ENCODE data around the gene PRR23E. TPM values are rescaled to one million over a fixed set of nuclear protein-coding genes. Genes with fewer than 3 reads are reported as not detected.

The PRR23E gene
- total RNA-seq, 2 donors from 2014 or later, result not detected

GRCh38 chr3:127184870-127185216 lies 8.1 kb upstream of the PRR23E start:
- no peaks in the 10 kb centered on the region for H3K36me3 ChIP-seq (replicated peaks in 1 of 2; ENCODE audit: insufficient read depth in 1 of 2, low read depth in 2 of 2)
- H3K27ac ChIP-seq, result no peak overlapping the region
- ATAC-seq (no peak), DNase-seq (no peak)
- no peaks in the 10 kb centered on the region for H3K9me3 ChIP-seq
- 87 to 88% methylated on average over 4 of the region's 4 CpGs for WGBS, 2 donors
- intact Hi-C loops (cut with DNase I), result no loop called here
- TF ChIP-seq POLR2A (IDR thresholded peaks at IDR 0.05), result no peak
- no peak for TF ChIP-seq CTCF (IDR thresholded peaks at IDR 0.05)
- H3K27me3 ChIP-seq, result no peaks in the 10 kb centered on the region
- no peak overlapping the region for H3K4me3 ChIP-seq
- H3K4me1 ChIP-seq, result no peaks in the 10 kb centered on the region

- no peaks in the 10 kb centered on the region for H3K36me3 ChIP-seq (replicated peaks in 1 of 2; ENCODE audit: insufficient read depth in 1 of 2, low read depth in 2 of 2)
- intact Hi-C loops (cut with DNase I), result no loop called here
- H3K27ac ChIP-seq, result no peak overlapping the region
- WGBS, 2 donors, result 63 to 68% methylated on average over 3 of the region's 3 CpGs
- no peaks in the 10 kb centered on the region for H3K27me3 ChIP-seq
- DNase-seq (no peak), ATAC-seq (no peak)
- TF ChIP-seq POLR2A (IDR thresholded peaks at IDR 0.05) (no peak), CTCF (IDR thresholded peaks at IDR 0.05) (no peak)
- H3K4me1 ChIP-seq, result no peaks in the 10 kb centered on the region
- H3K9me3 ChIP-seq, result no peaks in the 10 kb centered on the region
- no peak overlapping the region for H3K4me3 ChIP-seq
Observed at GRCh38 chr3:127185268-127185667, 7.7 kb upstream of the PRR23E start.

- DNase-seq, result no peak
- 89 to 90% methylated on average over 4 of the region's 4 CpGs for WGBS, 2 donors
Observed at GRCh38 chr3:127185962-127186674, 6.8 kb upstream of the PRR23E start.

GRCh38 chr3:127187316-127187715 lies 5.6 kb upstream of the PRR23E start:
- no peaks in the 10 kb centered on the region for H3K36me3 ChIP-seq (replicated peaks in 1 of 2; ENCODE audit: insufficient read depth in 1 of 2, low read depth in 2 of 2)
- no peak overlapping the region for H3K4me3 ChIP-seq
- ATAC-seq, result no peak

More at GRCh38 chr3:127185962-127186674, 6.8 kb upstream of the PRR23E start:
- no peaks in the 10 kb centered on the region for H3K9me3 ChIP-seq
- no peak for ATAC-seq
- TF ChIP-seq POLR2A (IDR thresholded peaks at IDR 0.05) (no peak), CTCF (IDR thresholded peaks at IDR 0.05) (no peak)
- H3K36me3 ChIP-seq (replicated peaks in 1 of 2; ENCODE audit: insufficient read depth in 1 of 2, low read depth in 2 of 2), result no peaks in the 10 kb centered on the region
- no peak overlapping the region for H3K27ac ChIP-seq
- H3K4me1 ChIP-seq, result no peaks in the 10 kb centered on the region
- H3K4me3 ChIP-seq, result no peak overlapping the region
- intact Hi-C loops (cut with DNase I), result no loop called here
- no peaks in the 10 kb centered on the region for H3K27me3 ChIP-seq

More at GRCh38 chr3:127187316-127187715, 5.6 kb upstream of the PRR23E start:
- no peak overlapping the region for H3K27ac ChIP-seq
- no peaks in the 10 kb centered on the region for H3K27me3 ChIP-seq
- no peaks in the 10 kb centered on the region for H3K4me1 ChIP-seq
- DNase-seq, result no peak
- H3K9me3 ChIP-seq, result no peaks in the 10 kb centered on the region
- WGBS, 2 donors, result 74 to 95% methylated on average over 1 of the region's 1 CpG
- TF ChIP-seq CTCF (IDR thresholded peaks at IDR 0.05) (no peak), POLR2A (IDR thresholded peaks at IDR 0.05) (no peak)
- intact Hi-C loops (cut with DNase I), result no loop called here
